ENCODE measurements around the gene GALK2. TPM values are rescaled to one million over a fixed set of nuclear protein-coding genes. Genes with fewer than 3 reads are reported as not detected.

Gene GALK2
- total and polyA plus RNA-seq, 8 donors, result 23.1 to 43.1 (median 25.1) TPM

- no peak overlapping the region for H3K27ac ChIP-seq
- peaks cover 0 to 21% of the 10 kb centered on the region in 2 donors for H3K36me3 ChIP-seq
- ATAC-seq (no peak), DNase-seq (no peak)
- H3K9me3 ChIP-seq, result peaks cover 0 to 5% of the 10 kb centered on the region in 2 donors
- TF ChIP-seq CTCF (IDR thresholded peaks at IDR 0.05), result no peak
- H3K4me1 ChIP-seq, result no peaks in the 10 kb centered on the region
- intact Hi-C loops (cut with DNase I), result no loop called here
- H3K4me3 ChIP-seq, result no peak overlapping the region
- no peaks in the 10 kb centered on the region for H3K27me3 ChIP-seq
Observed at GRCh38 chr15:49301562-49301961, 131.5 kb downstream of the GALK2 start.

- ATAC-seq, result no peak
- H3K27me3 ChIP-seq, result no peaks in the 10 kb centered on the region
- no peak overlapping the region for H3K27ac ChIP-seq
Observed at GRCh38 chr15:49303003-49303402, 133.0 kb downstream of the GALK2 start.

GRCh38 chr15:49306551-49306950 is 136.5 kb downstream of the GALK2 start:
- intact Hi-C loops (cut with DNase I), result no loop called here
- H3K36me3 ChIP-seq, result peaks cover 0 to 18% of the 10 kb centered on the region in 2 donors
- no peak for DNase-seq
- no peak overlapping the region for H3K4me3 ChIP-seq
- no peak for ATAC-seq
- no peaks in the 10 kb centered on the region for H3K4me1 ChIP-seq
- no peaks in the 10 kb centered on the region for H3K27me3 ChIP-seq
- no peak for TF ChIP-seq CTCF (IDR thresholded peaks at IDR 0.05)
- no peaks in the 10 kb centered on the region for H3K9me3 ChIP-seq
- H3K27ac ChIP-seq, result no peak overlapping the region

More at GRCh38 chr15:49303003-49303402, 133.0 kb downstream of the GALK2 start:
- no peaks in the 10 kb centered on the region for H3K4me1 ChIP-seq
- H3K36me3 ChIP-seq, result peaks cover 0 to 20% of the 10 kb centered on the region in 2 donors
- intact Hi-C loops (cut with DNase I), result no loop called here
- TF ChIP-seq CTCF (IDR thresholded peaks at IDR 0.05), result no peak
- no peak overlapping the region for H3K4me3 ChIP-seq
- peaks cover 0 to 4% of the 10 kb centered on the region in 2 donors for H3K9me3 ChIP-seq
- DNase-seq, result no peak

GRCh38 chr15:49308686-49309085 is 138.6 kb downstream of the GALK2 start:
- ATAC-seq, result no peak
- no peak overlapping the region for H3K4me3 ChIP-seq
- H3K4me1 ChIP-seq, result no peaks in the 10 kb centered on the region
- no peak overlapping the region for H3K27ac ChIP-seq
- peaks cover 0 to 16% of the 10 kb centered on the region in 2 donors for H3K36me3 ChIP-seq
- no peaks in the 10 kb centered on the region for H3K27me3 ChIP-seq
- H3K9me3 ChIP-seq, result no peaks in the 10 kb centered on the region
- intact Hi-C loops (cut with DNase I), result no loop called here
- DNase-seq, result no peak
- TF ChIP-seq CTCF (IDR thresholded peaks at IDR 0.05), result no peak

GRCh38 chr15:49309889-49310288 is 139.8 kb downstream of the GALK2 start:
- H3K36me3 ChIP-seq, result peaks cover 0 to 6% of the 10 kb centered on the region in 2 donors
- no peak for DNase-seq
- H3K27me3 ChIP-seq, result no peaks in the 10 kb centered on the region
- no peak for ATAC-seq
- H3K27ac ChIP-seq, result no peak overlapping the region
- no peak for TF ChIP-seq CTCF (IDR thresholded peaks at IDR 0.05)
- no peak overlapping the region for H3K4me3 ChIP-seq
- H3K9me3 ChIP-seq, result no peaks in the 10 kb centered on the region
- intact Hi-C loops (cut with DNase I), result no loop called here
- no peaks in the 10 kb centered on the region for H3K4me1 ChIP-seq

Data from left lung (tissue), 10 donors.